Upper lobe of right lung (tissue), 1 donor: ENCODE data around the gene ASIC2. TPM values are rescaled to one million over a fixed set of nuclear protein-coding genes. Genes with fewer than 3 reads are reported as not detected.

Experiments used
- ATAC-seq: fragments of 200-7000 bp; cut with Tn5 transposase; one replicate; pipeline ENCODE4 v1.9.1; 2020; ENCODE audit warnings: mild to moderate bottlenecking, moderate library complexity
- DNase-seq: peaks from one replicate; pipeline ENCODE4 v3.0.0-alpha.2; 2020
- H3K27ac ChIP-seq: fragments of 200-600 bp; one replicate; pipeline ENCODE4 v1.8.0; 2022
- H3K27me3 ChIP-seq: fragments of 200-600 bp; one replicate; pipeline ENCODE4 v1.8.0; 2022; ENCODE audit warnings: mild to moderate bottlenecking
- H3K36me3 ChIP-seq: fragments of 200-600 bp; one replicate; pipeline ENCODE4 v1.8.0; 2022
- H3K4me1 ChIP-seq: fragments of 200-600 bp; one replicate; pipeline ENCODE4 v1.8.0; 2022
- H3K4me3 ChIP-seq: fragments of 200-600 bp; one replicate; pipeline ENCODE4 v1.8.0; 2022; ENCODE audit warnings: mild to moderate bottlenecking
- H3K9me3 ChIP-seq: fragments of 200-600 bp; one replicate; pipeline ENCODE4 v1.8.0; 2022
- intact Hi-C: fragments of 100-400 bp; cut with DNase I; formaldehyde crosslinking; loops from one replicate; pipeline ENCODE4 v1.11.0; 2022
- total RNA-seq: library from RNA; stranded (reverse); fragmentation: NEBNext Ultra II Directional; extraction: Animal tissue kit (Norgen Biotek cat#: 25700); gene quantifications from one replicate; pipeline ENCODE4 v1.2.1, GENCODE V29; 2021
- TF ChIP-seq, protein P1 (sequence below): fragments of 200-600 bp; IDR thresholded peaks from one replicate; pipeline ENCODE4 v1.8.0; 2022; ENCODE audit warnings: antibody characterized with exemption
- donor health status: DM: no; HTN: yes; CAD: no; lungs with severe emphysema.

ASIC2 gene
- total RNA-seq, 1 donor from 2014 or later, result not detected

DNA sequence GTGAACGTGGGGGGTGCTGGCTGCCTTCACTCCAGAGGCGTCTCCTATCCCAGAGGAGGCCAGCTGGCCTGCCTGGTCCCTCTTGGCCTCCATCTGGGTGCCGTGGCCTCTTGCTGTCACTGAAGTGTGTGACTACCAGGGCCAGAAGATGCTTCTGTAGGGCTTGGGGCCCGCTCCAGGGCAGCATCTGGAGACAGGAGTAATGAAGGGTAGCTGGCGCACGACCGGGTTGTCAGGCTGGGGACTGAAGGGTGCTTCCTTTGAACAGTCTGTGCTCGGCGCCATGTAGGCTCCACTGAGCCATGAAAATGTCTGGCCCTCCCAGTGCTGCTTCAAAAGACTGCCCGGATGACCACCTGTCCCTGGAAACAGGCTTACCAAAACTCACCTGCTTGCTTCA lies 31.3 kb downstream of the ASIC2 start:
- TF ChIP-seq, protein P1, sequence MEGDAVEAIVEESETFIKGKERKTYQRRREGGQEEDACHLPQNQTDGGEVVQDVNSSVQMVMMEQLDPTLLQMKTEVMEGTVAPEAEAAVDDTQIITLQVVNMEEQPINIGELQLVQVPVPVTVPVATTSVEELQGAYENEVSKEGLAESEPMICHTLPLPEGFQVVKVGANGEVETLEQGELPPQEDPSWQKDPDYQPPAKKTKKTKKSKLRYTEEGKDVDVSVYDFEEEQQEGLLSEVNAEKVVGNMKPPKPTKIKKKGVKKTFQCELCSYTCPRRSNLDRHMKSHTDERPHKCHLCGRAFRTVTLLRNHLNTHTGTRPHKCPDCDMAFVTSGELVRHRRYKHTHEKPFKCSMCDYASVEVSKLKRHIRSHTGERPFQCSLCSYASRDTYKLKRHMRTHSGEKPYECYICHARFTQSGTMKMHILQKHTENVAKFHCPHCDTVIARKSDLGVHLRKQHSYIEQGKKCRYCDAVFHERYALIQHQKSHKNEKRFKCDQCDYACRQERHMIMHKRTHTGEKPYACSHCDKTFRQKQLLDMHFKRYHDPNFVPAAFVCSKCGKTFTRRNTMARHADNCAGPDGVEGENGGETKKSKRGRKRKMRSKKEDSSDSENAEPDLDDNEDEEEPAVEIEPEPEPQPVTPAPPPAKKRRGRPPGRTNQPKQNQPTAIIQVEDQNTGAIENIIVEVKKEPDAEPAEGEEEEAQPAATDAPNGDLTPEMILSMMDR, result no peak
- Histone ChIP-seq H3K9me3 (no peaks in the 10 kb centered on the region), H3K4me1 (no peaks in the 10 kb centered on the region), H3K4me3 (no peak overlapping the region), H3K27me3 (no peaks in the 10 kb centered on the region), H3K36me3 (no peaks in the 10 kb centered on the region), H3K27ac (no peak overlapping the region)
- no peak for ATAC-seq
- no peak for DNase-seq
- intact Hi-C loops, result no loop called here

DNA sequence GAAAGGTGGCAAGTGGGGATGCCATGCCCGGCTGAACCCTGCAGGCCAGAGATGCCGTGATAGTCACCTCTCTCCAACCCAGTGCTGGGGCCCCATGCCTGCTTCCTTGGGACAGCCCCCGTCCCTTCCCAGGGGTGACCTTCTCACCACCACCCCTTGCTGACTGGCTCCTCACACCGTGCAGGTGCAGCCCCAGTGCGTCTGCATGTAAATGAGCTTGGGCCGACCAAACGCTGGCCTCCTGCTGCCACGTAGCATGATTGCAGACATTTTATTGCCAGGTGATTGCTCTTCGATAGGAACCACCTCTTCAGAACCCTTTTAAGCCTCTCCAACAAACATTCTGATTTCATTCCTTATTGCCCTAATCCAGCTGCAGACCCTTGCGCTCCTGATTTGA lies 32.5 kb downstream of the ASIC2 start:
- Histone ChIP-seq H3K27ac (no peak overlapping the region), H3K9me3 (no peaks in the 10 kb centered on the region), H3K27me3 (peaks cover 5% of the 10 kb centered on the region), H3K4me1 (no peaks in the 10 kb centered on the region), H3K36me3 (no peaks in the 10 kb centered on the region), H3K4me3 (no peak overlapping the region)
- TF ChIP-seq, protein P1, result no peak
- intact Hi-C loops, result no loop called here
- DNase-seq (no peak), ATAC-seq (no peak)

DNA sequence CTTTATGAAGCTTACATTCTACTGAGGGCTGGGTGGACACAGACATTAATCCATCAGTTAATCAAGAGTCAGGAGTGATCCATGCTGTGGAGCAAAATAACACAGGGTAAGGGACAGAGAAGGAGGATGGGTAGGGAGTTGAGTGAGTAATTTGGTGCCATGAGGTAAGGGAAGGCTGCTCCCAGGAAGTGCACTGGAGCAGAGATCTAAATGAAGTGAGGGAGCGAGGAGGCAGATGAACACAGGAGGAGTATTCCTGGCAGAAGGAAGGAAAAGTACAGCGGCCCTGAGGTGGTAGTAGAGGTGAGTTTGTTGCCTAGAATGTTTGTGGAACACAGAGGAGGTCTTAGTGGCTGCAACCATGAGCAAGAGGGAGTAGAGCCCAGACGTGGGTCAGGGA lies 34.8 kb downstream of the ASIC2 start:
- Histone ChIP-seq H3K27ac (no peak overlapping the region), H3K9me3 (no peaks in the 10 kb centered on the region), H3K36me3 (no peaks in the 10 kb centered on the region), H3K4me3 (no peak overlapping the region), H3K4me1 (no peaks in the 10 kb centered on the region), H3K27me3 (peaks cover 5% of the 10 kb centered on the region)
- no peak for DNase-seq
- ATAC-seq, result no peak
- intact Hi-C loops, result no loop called here
- TF ChIP-seq, protein P1, result no peak

DNA sequence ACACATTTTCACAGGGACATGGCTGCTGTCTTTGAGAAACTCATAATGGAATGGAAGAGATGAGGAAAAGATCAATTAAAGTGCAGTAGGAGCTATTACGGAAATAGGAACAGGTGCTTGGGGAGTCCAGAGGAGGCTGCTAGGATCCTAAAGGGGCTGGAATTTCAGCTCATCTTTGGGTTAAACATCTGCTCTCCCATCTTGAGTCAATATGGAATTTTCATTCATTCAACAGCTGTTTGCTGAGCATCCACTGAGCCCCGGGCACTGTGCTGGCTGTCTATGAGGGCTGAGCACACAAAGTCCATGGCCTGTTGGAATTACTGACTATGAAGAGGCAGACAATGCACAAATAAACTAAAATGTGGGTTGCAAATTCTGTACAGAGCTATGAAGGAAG lies 47.9 kb downstream of the ASIC2 start:
- TF ChIP-seq, protein P1, result no peak
- Histone ChIP-seq H3K4me1 (no peaks in the 10 kb centered on the region), H3K4me3 (no peak overlapping the region), H3K36me3 (no peaks in the 10 kb centered on the region), H3K27ac (no peak overlapping the region), H3K27me3 (peaks cover 10% of the 10 kb centered on the region), H3K9me3 (no peaks in the 10 kb centered on the region)
- DNase-seq (no peak), ATAC-seq (no peak)
- intact Hi-C loops, result no loop called here

DNA sequence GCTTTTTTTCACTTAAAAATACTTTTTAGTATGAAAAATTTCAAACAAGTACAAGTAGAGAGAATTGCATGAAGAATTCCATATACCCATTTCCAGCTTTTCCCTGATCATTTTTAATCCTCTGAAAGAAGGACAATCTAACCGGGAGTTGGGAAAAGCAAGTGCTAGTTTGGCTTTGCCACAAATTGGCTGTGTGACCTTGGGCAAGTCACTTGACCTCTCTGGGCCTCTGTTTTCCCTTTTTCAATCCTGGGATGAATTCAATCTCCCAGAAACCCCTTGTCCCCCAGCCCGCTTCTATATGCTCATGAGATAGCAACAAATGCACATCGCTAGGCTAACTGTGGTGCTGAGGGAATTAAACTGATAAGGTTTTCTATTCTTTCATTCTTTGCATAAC lies 49.4 kb downstream of the ASIC2 start:
- no peak overlapping the region for H3K27ac ChIP-seq
- ATAC-seq (no peak), DNase-seq (no peak)
- peaks cover 10% of the 10 kb centered on the region for H3K27me3 ChIP-seq
- no peaks in the 10 kb centered on the region for H3K36me3 ChIP-seq
- H3K4me1 ChIP-seq, result no peaks in the 10 kb centered on the region
- intact Hi-C loops, result no loop called here
- no peak overlapping the region for H3K4me3 ChIP-seq
- no peaks in the 10 kb centered on the region for H3K9me3 ChIP-seq
- TF ChIP-seq, protein P1, result no peak
